HCT116 (cell line): ENCODE results near the gene CD68.
A peak's percentile ranks its signal among the peaks of the same experiment; 100 is the strongest.

Experiments used
- CEBPB ChIP-seq: IDR thresholded peaks from 2 replicates; pipeline ENCODE4 v1.6.1; 2012; ENCODE audit warnings: low read depth
- CTCF ChIP-seq, 3 experiments: fragments of 200-600 bp in 1 of 3; sonication (generic) in 1 of 3; IDR thresholded peaks in 2 of 3; conservative IDR thresholded peaks in 1 of 3; 2 replicates each; pipeline ENCODE4 v1.5.1; 2012 to 2017; ENCODE audit warnings: low read depth in 2 of 3, low read length in 2 of 3, antibody characterized with exemption in 1 of 3, borderline replicate concordance in 1 of 3, control low read depth in 1 of 3, mild to moderate bottlenecking in 1 of 3, mixed read lengths in 1 of 3, mixed run types in 1 of 3, moderate library complexity in 1 of 3; ENCODE audit not compliant: insufficient read depth in 1 of 3
- EZH2 ChIP-seq: fragments of 200-600 bp; sonication (generic); IDR thresholded peaks from 2 replicates; pipeline ENCODE4 v1.6.1; 2017; ENCODE audit warnings: antibody characterized with exemption, mixed run types
- POLR2A ChIP-seq: IDR thresholded peaks from 2 replicates; pipeline ENCODE4 v1.7.0; 2011; ENCODE audit warnings: borderline replicate concordance; ENCODE audit not compliant: insufficient read depth, insufficient read length; ENCODE audit errors: extremely low read depth
- RAD21 ChIP-seq: IDR thresholded peaks from 2 replicates; pipeline ENCODE4 v1.6.1; 2012; ENCODE audit warnings: low read depth, mild to moderate bottlenecking
- REST ChIP-seq: IDR thresholded peaks from 2 replicates; pipeline ENCODE4 v1.6.1; 2012; ENCODE audit warnings: low read depth
- SP1 ChIP-seq: IDR thresholded peaks from 2 replicates; pipeline ENCODE4 v1.6.1; 2012; ENCODE audit warnings: low read depth
- ZNF274 ChIP-seq: fragments of 200-500 bp; sonication (Bioruptor generic); IDR thresholded peaks from 2 replicates; pipeline ENCODE4 v1.6.1; 2014; ENCODE audit warnings: mild to moderate bottlenecking, low read depth, low read length, inconsistent platforms
- TF ChIP-seq, protein P1 (sequence below): IDR thresholded peaks from 2 replicates; pipeline ENCODE4 v1.6.1; 2012
- TF ChIP-seq, protein P2 (sequence below): IDR thresholded peaks from 2 replicates; pipeline ENCODE4 v1.6.1; 2012

DNA sequence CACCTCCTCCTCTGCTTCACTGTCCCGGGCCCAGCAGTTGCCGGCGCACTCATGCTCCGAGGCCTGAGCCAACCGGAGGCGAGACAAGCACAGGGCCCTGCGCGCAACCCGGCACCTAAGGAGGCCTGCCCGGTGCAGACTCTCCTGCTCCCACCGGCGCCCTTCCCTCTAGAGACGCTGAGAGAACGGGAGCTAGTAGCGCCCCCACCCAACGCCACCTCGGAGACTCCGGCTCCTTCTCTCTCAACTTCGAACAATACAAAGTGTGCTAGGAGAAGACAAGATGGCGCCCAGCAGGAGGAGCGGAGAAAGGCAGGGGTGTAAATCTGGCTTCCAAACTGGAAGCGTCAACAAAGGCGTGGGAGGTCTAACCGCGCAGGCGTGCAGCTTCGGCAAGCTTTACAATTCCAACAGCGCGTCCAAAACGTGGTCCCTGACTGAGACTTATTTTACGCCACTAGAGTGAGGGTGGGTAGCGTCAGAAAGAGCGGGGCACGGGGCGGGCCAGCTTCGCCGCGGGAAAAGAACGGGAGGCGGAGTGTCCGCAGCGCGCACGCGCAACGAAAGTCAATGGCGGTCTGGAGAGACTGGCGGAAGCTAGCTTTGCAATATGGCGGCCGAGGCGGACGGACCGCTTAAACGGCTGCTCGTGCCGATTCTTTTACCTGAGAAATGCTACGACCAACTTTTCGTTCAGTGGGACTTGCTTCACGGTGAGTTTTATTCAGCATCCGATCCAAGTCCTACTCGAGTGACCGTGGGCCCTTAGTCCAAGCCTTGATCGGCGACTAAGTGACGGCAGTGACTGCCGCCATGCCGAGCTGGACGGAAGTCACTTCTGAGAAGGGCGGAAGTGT lies 4.0 kb downstream of the CD68 start, which contains the start of gene MPDU1:
- no peak for TF ChIP-seq CTCF (IDR thresholded peaks at IDR 0.05 in 2 of 3, conservative IDR thresholded peaks at IDR 0.05 in 1 of 3; ENCODE audit: borderline replicate concordance in 1 of 3, insufficient read depth in 1 of 3, low read depth in 2 of 3, low read length in 2 of 3)
- TF ChIP-seq, protein P1, sequence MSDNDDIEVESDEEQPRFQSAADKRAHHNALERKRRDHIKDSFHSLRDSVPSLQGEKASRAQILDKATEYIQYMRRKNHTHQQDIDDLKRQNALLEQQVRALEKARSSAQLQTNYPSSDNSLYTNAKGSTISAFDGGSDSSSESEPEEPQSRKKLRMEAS, result peak; percentile 97
- TF ChIP-seq POLR2A, result peak; percentile 59
- no peak for TF ChIP-seq ZNF274
- TF ChIP-seq, protein P2, sequence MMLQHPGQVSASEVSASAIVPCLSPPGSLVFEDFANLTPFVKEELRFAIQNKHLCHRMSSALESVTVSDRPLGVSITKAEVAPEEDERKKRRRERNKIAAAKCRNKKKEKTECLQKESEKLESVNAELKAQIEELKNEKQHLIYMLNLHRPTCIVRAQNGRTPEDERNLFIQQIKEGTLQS, result no peak
- no peak for TF ChIP-seq RAD21
- peak; percentile 45; the same call in 1 of the 2 replicates for TF ChIP-seq SP1
- TF ChIP-seq EZH2, result no peak
- no peak for TF ChIP-seq REST
- TF ChIP-seq CEBPB, result no peak
